A549 (cell line): Measurements from ENCODE around the gene MED10.

Experiments used
- BHLHE40 ChIP-seq: IDR thresholded peaks from 2 replicates; pipeline ENCODE4 v1.6.1; 2012; ENCODE audit warnings: low read depth, low read length, inconsistent platforms
- CHD2 ChIP-seq: fragments of 150-350 bp; IDR thresholded peaks from 2 replicates; pipeline ENCODE4 v1.6.1; 2014; ENCODE audit warnings: low read length; ENCODE audit not compliant: partially characterized antibody
- CTCF ChIP-seq: fragments of >200 bp; sonication (Bioruptor Twin); formaldehyde crosslinking; IDR thresholded peaks from 3 replicates; pipeline ENCODE4 v1.5.1; 2016
- ELK1 ChIP-seq: fragments of 150-350 bp; IDR thresholded peaks from 2 replicates; pipeline ENCODE4 v1.6.1; 2014; ENCODE audit warnings: low read depth, mild to moderate bottlenecking, low read length
- EP300 ChIP-seq, 2 experiments: fragments of >200 bp; sonication (Bioruptor Twin); formaldehyde crosslinking; IDR thresholded peaks; 2 replicates in 1 of 2; 3 replicates in 1 of 2; pipeline ENCODE4 v1.6.1; 2016 to 2017
- ESRRA ChIP-seq: fragments of 150-350 bp; IDR thresholded peaks from 2 replicates; pipeline ENCODE4 v1.6.1; 2014; ENCODE audit warnings: mild to moderate bottlenecking, low read length, borderline replicate concordance
- JUN ChIP-seq, 2 experiments: fragments of >200 bp; sonication (Bioruptor Twin); formaldehyde crosslinking; IDR thresholded peaks; 2 replicates in 1 of 2; 3 replicates in 1 of 2; pipeline ENCODE4 v1.6.1; 2016 to 2017
- KDM1A ChIP-seq: fragments of 200-600 bp; sonication (generic); IDR thresholded peaks from 2 replicates; pipeline ENCODE4 v1.6.1; 2016; ENCODE audit warnings: low read depth, mild to moderate bottlenecking
- MAX ChIP-seq: IDR thresholded peaks from 2 replicates; pipeline ENCODE4 v1.6.1; 2012
- POLR2A ChIP-seq: IDR thresholded peaks from 2 replicates; pipeline ENCODE4 v1.6.1; 2012; ENCODE audit warnings: mild to moderate bottlenecking, low read length
- RAD21 ChIP-seq, 2 experiments: fragments of >200 bp in 1 of 2; sonication (Bioruptor Twin) in 1 of 2; formaldehyde crosslinking in 1 of 2; IDR thresholded peaks in 1 of 2; conservative IDR thresholded peaks in 1 of 2; 2 replicates in 1 of 2; 3 replicates in 1 of 2; pipeline ENCODE4 v1.6.1; 2012 to 2018; ENCODE audit warnings: inconsistent platforms in 1 of 2
- REST ChIP-seq: fragments of 200-600 bp; sonication (generic); IDR thresholded peaks from 2 replicates; pipeline ENCODE4 v1.6.1; 2016; ENCODE audit warnings: antibody characterized with exemption, mild to moderate bottlenecking, moderate library complexity
- SMC3 ChIP-seq: fragments of >200 bp; sonication (Bioruptor Twin); formaldehyde crosslinking; IDR thresholded peaks from 3 replicates; pipeline ENCODE4 v1.6.1; 2018; ENCODE audit warnings: inconsistent platforms
- ZFP36 ChIP-seq: fragments of 450-650 bp; IDR thresholded peaks from 2 replicates; pipeline ENCODE4 v1.6.1; 2014; ENCODE audit warnings: borderline replicate concordance; ENCODE audit not compliant: partially characterized antibody

DNA sequence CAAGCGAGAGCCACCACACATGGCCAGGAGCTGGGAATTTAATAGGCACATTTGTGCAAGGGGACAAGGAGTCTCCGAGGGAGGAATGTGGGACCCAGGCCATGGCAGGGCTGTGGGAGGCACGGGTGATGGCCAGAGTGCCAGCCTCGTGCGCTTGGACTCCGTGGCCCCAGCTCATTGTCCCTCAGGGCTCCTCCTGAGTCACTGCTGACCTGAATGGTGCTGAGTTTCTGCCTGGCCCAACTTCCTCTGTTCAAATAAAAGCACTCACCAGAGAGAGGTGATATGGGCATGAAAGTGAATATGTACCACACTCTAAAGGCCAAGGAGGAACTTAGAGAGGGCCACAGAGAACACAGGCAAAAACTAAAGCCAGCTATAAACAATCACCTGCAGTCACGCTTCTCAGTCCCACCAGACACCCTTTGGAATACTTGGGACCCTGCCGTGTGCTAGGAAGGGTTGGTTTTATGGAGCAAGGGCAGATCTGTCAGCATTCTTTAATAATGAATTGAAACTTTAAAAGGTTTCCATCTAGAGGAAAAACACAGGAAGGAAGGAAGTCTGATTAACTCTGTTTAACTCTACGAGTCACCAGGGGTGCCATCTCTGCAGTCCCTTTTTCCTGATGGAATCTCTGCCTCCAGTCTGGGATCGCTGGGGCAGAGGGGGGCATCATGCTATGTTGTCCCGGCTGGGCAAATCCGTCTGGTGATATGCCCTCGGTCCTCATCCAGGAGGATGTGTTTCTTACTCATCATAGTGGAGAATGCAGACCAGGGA, 45.2 kb upstream of the MED10 start:
- no peak for TF ChIP-seq CTCF
- no peak for TF ChIP-seq MAX
- TF ChIP-seq REST = no peak
- no peak for TF ChIP-seq BHLHE40
- no peak for TF ChIP-seq ELK1
- TF ChIP-seq CHD2 = no peak
- TF ChIP-seq RAD21 (conservative IDR thresholded peaks at IDR 0.05 in 1 of 2, IDR thresholded peaks at IDR 0.05 in 1 of 2) = no peak
- no peak for TF ChIP-seq EP300 (IDR thresholded peaks at IDR 0.05)
- no peak for TF ChIP-seq JUN (IDR thresholded peaks at IDR 0.05)
- TF ChIP-seq SMC3 = no peak
- TF ChIP-seq KDM1A = no peak
- TF ChIP-seq ZFP36 = no peak
- TF ChIP-seq ESRRA = no peak
- no peak for TF ChIP-seq POLR2A
